Measurements from ENCODE around the gene TMEM198.

TMEM198 gene

DNA sequence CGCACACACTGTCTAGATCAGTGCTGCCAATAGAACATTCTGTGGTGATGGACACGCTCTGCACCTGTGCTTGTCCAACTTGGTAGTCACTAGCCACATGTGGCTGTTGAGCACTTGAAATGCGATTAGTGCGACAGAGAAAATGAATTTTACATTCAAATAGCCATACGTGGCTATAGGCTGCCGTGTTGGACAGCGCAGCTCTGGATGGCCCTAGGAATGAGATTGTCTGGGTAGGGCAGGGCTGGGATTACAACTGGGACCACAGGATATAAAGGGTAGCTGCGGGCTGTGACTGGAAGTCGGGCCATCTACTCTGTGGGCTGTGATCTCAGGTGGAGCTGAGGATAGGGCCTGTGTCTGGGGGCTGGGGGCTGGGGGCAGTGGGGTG is 24.3 kb upstream of the TMEM198 start:
- H2AFZ ChIP-seq (ENCODE audit: low read length, unreplicated experiment) = no peak overlapping the region
- no peak overlapping the region for H3K27ac ChIP-seq (ENCODE audit: low read depth, low read length)
- H3K36me3 ChIP-seq (ENCODE audit: insufficient read depth, low read length) = no peaks in the 10 kb centered on the region
- no peaks in the 10 kb centered on the region for H3K79me2 ChIP-seq (ENCODE audit: control insufficient read depth, insufficient read depth, low read length, unreplicated experiment)
- H3K4me3 ChIP-seq (ENCODE audit: low read depth, low read length) = no peak overlapping the region
- H3K4me1 ChIP-seq (ENCODE audit: control insufficient read depth, insufficient read depth, low read length, unreplicated experiment) = peaks cover 21% of the 10 kb centered on the region
- H3K27me3 ChIP-seq (ENCODE audit: insufficient read depth, low read length) = peaks cover 21% of the 10 kb centered on the region

DNA sequence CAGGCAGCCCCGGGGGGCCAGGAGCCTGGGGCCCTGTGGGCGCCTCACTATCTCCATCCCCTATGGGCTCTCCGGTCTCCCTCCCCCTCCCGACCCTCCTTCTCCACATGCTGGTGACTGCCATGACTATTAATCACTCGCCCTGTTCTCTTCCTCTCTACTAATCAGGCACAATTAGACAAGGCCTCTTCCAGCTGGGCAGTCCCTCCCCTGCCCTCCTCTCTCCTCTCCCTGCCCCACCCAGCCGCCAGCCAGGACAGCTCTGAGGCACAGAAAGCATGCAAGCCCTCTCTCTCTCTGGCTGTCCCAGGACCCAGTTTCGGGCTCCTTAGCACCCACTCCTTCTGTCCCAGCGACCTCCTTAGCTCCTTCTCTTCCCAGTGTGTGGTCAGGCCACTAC is 23.7 kb upstream of the TMEM198 start:
- no peaks in the 10 kb centered on the region for H3K79me2 ChIP-seq (ENCODE audit: control insufficient read depth, insufficient read depth, low read length, unreplicated experiment)
- peaks cover 15% of the 10 kb centered on the region for H3K27me3 ChIP-seq (ENCODE audit: insufficient read depth, low read length)
- peaks cover 21% of the 10 kb centered on the region for H3K4me1 ChIP-seq (ENCODE audit: control insufficient read depth, insufficient read depth, low read length, unreplicated experiment)
- no peak overlapping the region for H3K4me3 ChIP-seq (ENCODE audit: low read depth, low read length)
- H3K36me3 ChIP-seq (ENCODE audit: insufficient read depth, low read length) = no peaks in the 10 kb centered on the region
- H2AFZ ChIP-seq (ENCODE audit: low read length, unreplicated experiment) = no peak overlapping the region
- no peak overlapping the region for H3K27ac ChIP-seq (ENCODE audit: low read depth, low read length)

DNA sequence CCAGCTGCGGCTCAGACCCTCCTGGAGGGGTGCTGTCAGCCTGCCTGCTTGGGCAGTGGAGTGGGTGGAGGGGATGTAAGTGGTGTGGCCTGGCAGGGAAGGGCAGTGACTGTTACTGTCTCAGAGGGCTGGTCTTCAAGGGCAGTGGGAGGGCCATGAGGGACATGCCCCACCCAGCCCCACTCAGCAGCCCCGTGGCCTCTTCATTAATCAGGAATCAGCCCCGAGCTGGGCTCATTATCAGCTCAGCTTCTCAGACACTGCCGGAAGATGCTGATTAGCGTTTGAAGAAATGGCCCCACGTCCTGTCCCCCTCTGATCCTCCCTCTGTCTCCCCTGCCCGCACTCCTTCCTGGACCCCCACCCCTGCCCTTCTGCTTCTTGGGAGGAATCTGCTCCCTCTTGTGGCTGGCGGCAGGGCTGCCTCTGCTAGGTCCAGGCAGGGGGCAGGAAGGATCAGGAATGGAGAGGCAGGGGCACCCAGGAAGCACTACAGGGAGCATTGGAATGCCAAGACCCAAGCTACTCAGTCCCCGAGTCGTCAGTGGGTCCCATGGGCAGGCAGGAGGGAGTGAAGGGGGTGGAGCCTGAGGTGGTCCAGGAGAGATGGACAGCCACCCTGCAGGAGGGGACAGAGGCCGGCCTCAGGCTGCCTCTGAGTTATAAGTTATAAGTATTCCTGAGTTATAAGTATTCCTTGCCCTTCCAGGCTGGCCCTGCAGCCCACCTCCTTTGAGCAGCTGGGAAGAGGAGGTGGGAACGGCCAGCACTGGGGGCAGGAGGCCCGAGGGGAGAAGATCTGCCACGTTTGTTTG is 22.6 kb upstream of the TMEM198 start:
- Histone ChIP-seq H3K4me3 (ENCODE audit: low read depth, low read length) (no peak overlapping the region), H3K79me2 (ENCODE audit: control insufficient read depth, insufficient read depth, low read length, unreplicated experiment) (no peaks in the 10 kb centered on the region), H3K27ac (ENCODE audit: low read depth, low read length) (no peak overlapping the region), H3K4me1 (ENCODE audit: control insufficient read depth, insufficient read depth, low read length, unreplicated experiment) (peaks cover 21% of the 10 kb centered on the region), H2AFZ (ENCODE audit: low read length, unreplicated experiment) (no peak overlapping the region), H3K36me3 (ENCODE audit: insufficient read depth, low read length) (no peaks in the 10 kb centered on the region), H3K27me3 (ENCODE audit: insufficient read depth, low read length) (peaks cover 7% of the 10 kb centered on the region; the same call in 1 of the 2 replicates)

DNA sequence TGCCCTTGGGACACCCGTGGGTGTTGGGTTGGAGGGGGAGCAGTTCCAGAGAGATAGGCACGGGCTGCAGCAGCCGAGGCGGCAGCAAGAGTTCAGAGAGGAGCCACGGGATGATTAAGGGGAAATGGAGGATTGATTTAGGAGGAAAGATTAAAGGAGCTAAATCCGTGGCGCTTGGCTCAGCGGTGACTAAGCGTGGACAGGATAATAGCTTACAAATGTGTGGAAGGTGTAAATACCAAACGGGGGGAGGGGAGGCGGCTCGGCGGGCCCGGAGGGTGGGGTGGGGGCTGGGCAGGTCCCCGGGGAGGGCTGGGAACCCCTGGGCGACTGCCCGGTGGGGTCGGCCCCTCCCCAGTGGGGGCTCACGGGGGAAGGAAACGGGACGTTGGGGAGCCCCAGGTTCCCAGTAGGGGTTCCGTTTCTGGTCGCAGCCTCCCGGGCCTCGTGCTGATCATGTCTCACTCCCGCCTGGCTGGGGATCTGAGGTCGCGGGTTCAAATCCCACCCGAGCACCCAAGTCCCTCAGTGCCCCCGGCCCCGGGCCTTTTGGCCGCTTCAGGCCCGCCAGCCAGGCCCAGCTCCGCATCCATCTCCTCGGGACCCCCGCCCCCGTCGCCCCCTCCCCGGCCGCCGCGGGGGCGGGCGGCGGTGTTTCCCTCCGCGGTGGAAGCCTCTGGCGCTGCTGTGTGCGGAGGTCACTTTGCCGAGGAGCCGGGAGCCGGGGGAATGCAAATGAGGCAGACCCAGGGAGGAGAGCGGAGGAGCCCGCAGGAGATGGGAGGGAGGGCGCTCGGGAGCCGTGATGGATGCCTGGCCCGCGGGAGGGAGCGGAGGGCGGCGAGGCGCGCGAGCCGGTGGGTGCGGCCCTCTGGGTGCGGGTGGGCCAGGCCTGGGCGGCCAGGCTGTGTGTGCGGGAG is 21.5 kb upstream of the TMEM198 start:
- H3K4me3 ChIP-seq (ENCODE audit: low read depth, low read length) = peak overlapping the region; percentile 63
- peak overlapping the region; percentile 15; the same call in 1 of the 2 replicates for H3K27ac ChIP-seq (ENCODE audit: low read depth, low read length)
- no peaks in the 10 kb centered on the region for H3K36me3 ChIP-seq (ENCODE audit: insufficient read depth, low read length)
- peaks cover 21% of the 10 kb centered on the region for H3K4me1 ChIP-seq (ENCODE audit: control insufficient read depth, insufficient read depth, low read length, unreplicated experiment)
- no peaks in the 10 kb centered on the region for H3K79me2 ChIP-seq (ENCODE audit: control insufficient read depth, insufficient read depth, low read length, unreplicated experiment)
- peaks cover 8% of the 10 kb centered on the region; the same call in 1 of the 2 replicates for H3K27me3 ChIP-seq (ENCODE audit: insufficient read depth, low read length)
- peak overlapping the region; percentile 21 for H2AFZ ChIP-seq (ENCODE audit: low read length, unreplicated experiment)

DNA sequence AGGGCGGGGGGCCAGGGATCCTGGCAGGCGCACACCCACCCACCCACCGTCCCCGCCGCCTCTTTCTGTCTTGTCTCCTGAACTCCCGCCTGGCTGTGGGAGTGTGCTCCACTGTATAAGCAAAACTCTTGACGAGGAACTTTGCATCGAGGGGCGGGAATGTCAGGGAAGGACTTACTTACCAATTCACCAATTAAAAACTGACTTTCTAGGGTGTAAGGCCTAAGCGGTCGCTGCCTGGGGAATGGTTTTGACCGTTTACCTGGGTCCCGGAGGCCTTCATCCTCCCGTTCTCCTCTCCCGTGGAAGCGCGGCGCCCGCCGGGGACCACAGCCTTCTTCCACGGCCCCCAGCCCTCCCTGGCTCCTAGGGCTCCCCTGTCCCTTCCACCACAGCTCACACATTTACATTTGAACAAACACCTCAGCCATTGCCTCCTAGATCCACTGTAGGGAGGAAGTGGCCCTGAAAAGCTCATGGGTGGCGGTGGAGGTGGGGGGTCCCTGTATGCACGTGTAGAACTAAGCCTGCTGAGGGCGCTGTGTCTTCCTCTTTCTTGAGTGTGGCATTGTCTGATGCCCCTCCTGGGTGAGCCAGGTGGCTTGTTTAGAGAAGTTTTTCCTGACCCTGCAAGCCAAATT is 20.7 kb upstream of the TMEM198 start:
- Histone ChIP-seq H3K36me3 (ENCODE audit: insufficient read depth, low read length) (no peaks in the 10 kb centered on the region), H3K4me1 (ENCODE audit: control insufficient read depth, insufficient read depth, low read length, unreplicated experiment) (peaks cover 21% of the 10 kb centered on the region), H3K4me3 (ENCODE audit: low read depth, low read length) (peak overlapping the region; percentile 63), H3K79me2 (ENCODE audit: control insufficient read depth, insufficient read depth, low read length, unreplicated experiment) (no peaks in the 10 kb centered on the region), H3K27me3 (ENCODE audit: insufficient read depth, low read length) (peaks cover 11% of the 10 kb centered on the region; the same call in 1 of the 2 replicates), H2AFZ (ENCODE audit: low read length, unreplicated experiment) (peak overlapping the region; percentile 21), H3K27ac (ENCODE audit: low read depth, low read length) (no peak overlapping the region)

- Histone ChIP-seq H3K4me1 (ENCODE audit: control insufficient read depth, insufficient read depth, low read length, unreplicated experiment) (peaks cover 21% of the 10 kb centered on the region), H3K79me2 (ENCODE audit: control insufficient read depth, insufficient read depth, low read length, unreplicated experiment) (no peaks in the 10 kb centered on the region), H3K27me3 (ENCODE audit: insufficient read depth, low read length) (peaks cover 25% of the 10 kb centered on the region), H2AFZ (ENCODE audit: low read length, unreplicated experiment) (no peak overlapping the region), H3K4me3 (ENCODE audit: low read depth, low read length) (no peak overlapping the region), H3K27ac (ENCODE audit: low read depth, low read length) (no peak overlapping the region), H3K36me3 (ENCODE audit: insufficient read depth, low read length) (no peaks in the 10 kb centered on the region)
These were observed 19.0 kb upstream of the TMEM198 start for GRCh38 chr2:219524817-219525216.

- Histone ChIP-seq H2AFZ (ENCODE audit: low read length, unreplicated experiment) (no peak overlapping the region), H3K4me1 (ENCODE audit: control insufficient read depth, insufficient read depth, low read length, unreplicated experiment) (peaks cover 15% of the 10 kb centered on the region), H3K4me3 (ENCODE audit: low read depth, low read length) (no peak overlapping the region)
These were observed 18.1 kb upstream of the TMEM198 start for GRCh38 chr2:219525533-219526232.

GRCh38 chr2:219526320-219527075 is 17.3 kb upstream of the TMEM198 start:
- Histone ChIP-seq H3K36me3 (ENCODE audit: insufficient read depth, low read length) (no peaks in the 10 kb centered on the region), H3K4me1 (ENCODE audit: control insufficient read depth, insufficient read depth, low read length, unreplicated experiment) (peaks cover 8% of the 10 kb centered on the region), H3K27me3 (ENCODE audit: insufficient read depth, low read length) (peaks cover 27% of the 10 kb centered on the region), H2AFZ (ENCODE audit: low read length, unreplicated experiment) (no peak overlapping the region), H3K79me2 (ENCODE audit: control insufficient read depth, insufficient read depth, low read length, unreplicated experiment) (no peaks in the 10 kb centered on the region), H3K27ac (ENCODE audit: low read depth, low read length) (no peak overlapping the region), H3K4me3 (ENCODE audit: low read depth, low read length) (no peak overlapping the region)

More at GRCh38 chr2:219525533-219526232, 18.1 kb upstream of the TMEM198 start:
- Histone ChIP-seq H3K27me3 (ENCODE audit: insufficient read depth, low read length) (peaks cover 27% of the 10 kb centered on the region), H3K36me3 (ENCODE audit: insufficient read depth, low read length) (no peaks in the 10 kb centered on the region), H3K79me2 (ENCODE audit: control insufficient read depth, insufficient read depth, low read length, unreplicated experiment) (no peaks in the 10 kb centered on the region), H3K27ac (ENCODE audit: low read depth, low read length) (no peak overlapping the region)

GRCh38 chr2:219527076-219527394 is 16.8 kb upstream of the TMEM198 start:
- Histone ChIP-seq H3K27ac (ENCODE audit: low read depth, low read length) (no peak overlapping the region), H3K4me1 (ENCODE audit: control insufficient read depth, insufficient read depth, low read length, unreplicated experiment) (peaks cover 3% of the 10 kb centered on the region), H2AFZ (ENCODE audit: low read length, unreplicated experiment) (no peak overlapping the region), H3K27me3 (ENCODE audit: insufficient read depth, low read length) (peaks cover 30% of the 10 kb centered on the region), H3K79me2 (ENCODE audit: control insufficient read depth, insufficient read depth, low read length, unreplicated experiment) (no peaks in the 10 kb centered on the region), H3K36me3 (ENCODE audit: insufficient read depth, low read length) (no peaks in the 10 kb centered on the region), H3K4me3 (ENCODE audit: low read depth, low read length) (no peak overlapping the region)

Measured in ACC112 (cell line).